ENCODE results near the gene WDR73. TPM values are rescaled to one million over a fixed set of nuclear protein-coding genes. Genes with fewer than 3 reads are reported as not detected.

The WDR73 gene
- total and polyA plus RNA-seq, 2 of the 4 experiments (the other 2 are of a cell fraction) = 21.5 to 25.5 TPM

GRCh38 chr15:84591815-84592214, 62.3 kb downstream of the WDR73 start:
- POLR2A ChIA-PET (ENCODE audit: unreplicated experiment) = no interaction called here
- Histone ChIP-seq H3K18ac (ENCODE audit: low read depth, low read length) (no peak overlapping the region), H2BK5ac (ENCODE audit: low read depth, low read length, poor library complexity, severe bottlenecking) (no peak overlapping the region), H3K4me1 (ENCODE audit: control insufficient read depth, insufficient read depth, low read length) (no peaks in the 10 kb centered on the region), H3K9me1 (ENCODE audit: insufficient read depth, low read length) (no peaks in the 10 kb centered on the region; the same call in 1 of the 2 replicates), H2BK15ac (ENCODE audit: low read depth, low read length) (no peak overlapping the region), H4K20me1 (ENCODE audit: insufficient read depth, low read length) (no peaks in the 10 kb centered on the region), H3K79me1 (ENCODE audit: low read depth in 1 of 2, low read length in 2 of 2) (no peaks in the 10 kb centered on the region), H2AK5ac (ENCODE audit: low read depth, low read length) (no peak overlapping the region), H3K9me3 (ENCODE audit: control insufficient read depth, insufficient read depth, low read length) (peaks cover 3% of the 10 kb centered on the region; the same call in 1 of the 2 replicates), H3K27me3 (ENCODE audit: control insufficient read depth, insufficient read depth, low read length) (peaks cover 11% of the 10 kb centered on the region), H2BK20ac (ENCODE audit: low read depth, low read length) (no peak overlapping the region), H3K4me2 (ENCODE audit: low read depth, low read length) (no peak overlapping the region), H2AK9ac (replicated peaks; ENCODE audit: low read depth, low read length, poor library complexity) (no peak overlapping the region), H3K27ac (ENCODE audit: insufficient read depth, low read length) (no peak overlapping the region), H3K23ac (ENCODE audit: low read depth, low read length) (no peak overlapping the region), H3K4me3 (ENCODE audit: insufficient read depth, low read depth, low read length) (no peak overlapping the region), H4K8ac (ENCODE audit: low read depth in 2 of 2, low read length in 2 of 2) (no peak overlapping the region), H3K36me3 (ENCODE audit: control insufficient read depth, insufficient read depth, low read length) (no peaks in the 10 kb centered on the region), H4K91ac (ENCODE audit: insufficient read depth, low read depth, low read length) (no peak overlapping the region), H3K14ac (replicated peaks; ENCODE audit: low read depth, low read length) (no peak overlapping the region), H3K56ac (ENCODE audit: extremely low read depth, insufficient read depth, low read length) (no peak overlapping the region), H3K9ac (ENCODE audit: low read depth, low read length) (no peak overlapping the region), H2AFZ (replicated peaks; ENCODE audit: low read length, poor library complexity) (no peak overlapping the region), H2BK120ac (ENCODE audit: low read depth, low read length) (no peak overlapping the region), H4K5ac (ENCODE audit: low read depth, low read length) (no peak overlapping the region), H3K4ac (ENCODE audit: low read depth, low read length) (no peak overlapping the region)
- CTCF ChIA-PET = no interaction called here
- TF ChIP-seq NFE2L2 (IDR thresholded peaks at IDR 0.05; ENCODE audit: low read depth, low read length) = no peak
- TF ChIP-seq MAZ (IDR thresholded peaks at IDR 0.05; ENCODE audit: borderline replicate concordance, low read depth, low read length) = no peak
- intact Hi-C loops (cut with micrococcal nuclease) (no loop called here), in situ Hi-C loops (cut with MboI; ENCODE audit: low sequenced_read_pairs) (no loop called here), dilution Hi-C loops (cut with HindIII; ENCODE audit: low sequenced_read_pairs, unreplicated experiment) (no loop called here)
- WGBS, 2 experiments (ENCODE audit: extremely low coverage in 2 of 2, insufficient read length in 1 of 2) = no CpG with 5 or more reads among the region's 1 CpG
- BruUV-seq (replicated peaks) = no TSS peak
- DNase-seq (no peak), ATAC-seq (ENCODE audit: low read depth) (no peak)
